NCI-H748 (cell line): ENCODE measurements around the gene COL4A2.
"Not testable (repeated sequence)": the region's sequence is repeated elsewhere in the genome, so short reads cannot be mapped to it uniquely, and the experiment has no call there.

ENCODE experiments used
- DNase-seq: peaks from one replicate; lab custom pipeline; 2025; ENCODE audit not compliant: unreplicated experiment; lab: John Stamatoyannopoulos, UW

COL4A2 gene

GRCh38 chr13:110449219-110450015 lies 142.3 kb downstream of the COL4A2 start:
- no peak for DNase-seq

- no peak for DNase-seq
These were observed 143.2 kb downstream of the COL4A2 start for GRCh38 chr13:110450016-110450900.

- no peak for DNase-seq
These were observed 144.1 kb downstream of the COL4A2 start for GRCh38 chr13:110450941-110451730.

GRCh38 chr13:110453091-110453490 lies 146.0 kb downstream of the COL4A2 start:
- not testable (repeated sequence) for DNase-seq

GRCh38 chr13:110453797-110454196 lies 146.7 kb downstream of the COL4A2 start:
- no peak for DNase-seq

GRCh38 chr13:110454227-110454859 lies 147.3 kb downstream of the COL4A2 start:
- DNase-seq: no peak

GRCh38 chr13:110454956-110455355 lies 147.9 kb downstream of the COL4A2 start:
- DNase-seq: no peak

- DNase-seq: no peak
These were observed 148.4 kb downstream of the COL4A2 start for GRCh38 chr13:110455444-110455843.

- peak; percentile 89 for DNase-seq
These were observed 148.9 kb downstream of the COL4A2 start for GRCh38 chr13:110455941-110456340.

- no peak for DNase-seq
These were observed 149.5 kb downstream of the COL4A2 start for GRCh38 chr13:110456550-110456949.

- DNase-seq: no peak
These were observed 150.3 kb downstream of the COL4A2 start for GRCh38 chr13:110457361-110457760.

- no peak for DNase-seq
These were observed 150.9 kb downstream of the COL4A2 start for GRCh38 chr13:110458017-110458416.

GRCh38 chr13:110458594-110459365 lies 151.7 kb downstream of the COL4A2 start:
- DNase-seq: no peak

GRCh38 chr13:110462091-110462490 lies 155.0 kb downstream of the COL4A2 start:
- DNase-seq: no peak

- DNase-seq: no peak
These were observed 156.1 kb downstream of the COL4A2 start for GRCh38 chr13:110463156-110463555.

- DNase-seq: no peak
These were observed 156.9 kb downstream of the COL4A2 start for GRCh38 chr13:110463871-110464510.

GRCh38 chr13:110464556-110465333 lies 157.7 kb downstream of the COL4A2 start:
- DNase-seq: no peak

- DNase-seq: no peak
These were observed 158.6 kb downstream of the COL4A2 start for GRCh38 chr13:110465696-110466095.
